Type B pancreatic cell (in vitro differentiated cells): ENCODE measurements around the gene PGBD2. TPM values are rescaled to one million over a fixed set of nuclear protein-coding genes. Genes with fewer than 3 reads are reported as not detected.
"Not testable (repeated sequence)": the region's sequence is repeated elsewhere in the genome, so short reads cannot be mapped to it uniquely, and the experiment has no call there.

Experiments used
- DNase-seq: peaks from one replicate; pipeline ENCODE4 v3.0.0; 2021; ENCODE audit warnings: mixed read lengths; ENCODE audit not compliant: unreplicated experiment; ENCODE audit errors: extremely low spot score
- H3K27ac Mint-ChIP-seq: 2 replicates; pipeline ENCODE4 v1.8.0; 2021; ENCODE audit warnings: mild to moderate bottlenecking, mixed read lengths
- H3K27me3 Mint-ChIP-seq: 2 replicates; pipeline ENCODE4 v1.8.0; 2021; ENCODE audit warnings: mixed read lengths
- H3K36me3 Mint-ChIP-seq: 2 replicates; pipeline ENCODE4 v1.8.0; 2021; ENCODE audit warnings: mixed read lengths
- H3K4me1 Mint-ChIP-seq: one replicate; pipeline ENCODE4 v1.8.0; 2021; ENCODE audit warnings: mixed read lengths; ENCODE audit not compliant: unreplicated experiment
- H3K4me3 Mint-ChIP-seq: 2 replicates; pipeline ENCODE4 v1.8.0; 2021; ENCODE audit warnings: mild to moderate bottlenecking, mixed read lengths
- H3K9me3 Mint-ChIP-seq: 2 replicates; pipeline ENCODE4 v1.8.0; 2021; ENCODE audit warnings: mixed read lengths
- total RNA-seq: library from RNA; stranded (reverse); gene quantifications from 2 replicates; pipeline ENCODE4 v1.2.1, GENCODE V29; 2021; ENCODE audit warnings: low replicate concordance
- TF ChIP-seq, protein P1 (sequence below): fragments of 200-600 bp; sonication (generic); conservative IDR thresholded peaks from 2 replicates; pipeline ENCODE4 v1.5.0; 2021; ENCODE audit warnings: antibody characterized with exemption, mild to moderate bottlenecking

The PGBD2 gene
- total RNA-seq, 1 donor from 2014 or later: 14.8 TPM

DNA sequence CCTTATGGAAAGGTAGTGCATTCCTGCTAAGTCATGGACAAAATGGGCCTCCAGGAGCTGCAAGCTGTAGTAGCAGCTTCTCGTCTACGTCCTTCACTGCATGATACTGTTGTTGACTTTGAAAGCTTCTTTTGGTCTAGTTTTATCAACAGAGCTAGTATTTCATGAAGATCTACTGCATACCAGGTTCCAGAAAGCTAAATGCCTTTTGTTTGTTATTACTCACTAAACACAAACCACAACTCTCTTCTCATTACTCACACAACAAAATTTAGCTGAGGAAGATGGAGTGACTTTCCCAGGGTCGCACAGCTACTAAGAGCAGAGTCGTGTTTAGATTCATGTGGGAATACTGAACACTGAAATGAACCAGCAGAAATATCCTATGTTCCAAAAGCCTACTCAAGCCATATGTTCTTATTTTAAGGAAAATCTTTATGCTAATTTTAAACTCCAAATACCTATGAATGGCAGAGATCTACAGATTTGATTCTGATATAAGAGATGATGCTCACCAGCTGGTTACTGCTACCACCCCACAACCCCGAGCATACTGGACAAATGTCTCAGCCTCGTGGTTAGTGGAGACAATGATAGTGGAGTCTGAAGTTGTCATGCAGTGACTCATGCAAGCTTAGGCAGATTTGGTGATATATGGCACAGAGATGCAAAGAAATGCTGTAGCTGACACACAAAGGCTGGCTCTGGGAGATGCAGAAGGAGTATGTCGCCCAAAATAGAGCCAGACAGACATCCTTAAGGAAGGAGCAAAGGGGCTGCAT lies 20.6 kb downstream of the PGBD2 start:
- H3K27ac Mint-ChIP-seq: no peak overlapping the region
- peaks cover 10% of the 10 kb centered on the region for H3K36me3 Mint-ChIP-seq
- H3K4me3 Mint-ChIP-seq: no peak overlapping the region
- TF ChIP-seq, protein P1, sequence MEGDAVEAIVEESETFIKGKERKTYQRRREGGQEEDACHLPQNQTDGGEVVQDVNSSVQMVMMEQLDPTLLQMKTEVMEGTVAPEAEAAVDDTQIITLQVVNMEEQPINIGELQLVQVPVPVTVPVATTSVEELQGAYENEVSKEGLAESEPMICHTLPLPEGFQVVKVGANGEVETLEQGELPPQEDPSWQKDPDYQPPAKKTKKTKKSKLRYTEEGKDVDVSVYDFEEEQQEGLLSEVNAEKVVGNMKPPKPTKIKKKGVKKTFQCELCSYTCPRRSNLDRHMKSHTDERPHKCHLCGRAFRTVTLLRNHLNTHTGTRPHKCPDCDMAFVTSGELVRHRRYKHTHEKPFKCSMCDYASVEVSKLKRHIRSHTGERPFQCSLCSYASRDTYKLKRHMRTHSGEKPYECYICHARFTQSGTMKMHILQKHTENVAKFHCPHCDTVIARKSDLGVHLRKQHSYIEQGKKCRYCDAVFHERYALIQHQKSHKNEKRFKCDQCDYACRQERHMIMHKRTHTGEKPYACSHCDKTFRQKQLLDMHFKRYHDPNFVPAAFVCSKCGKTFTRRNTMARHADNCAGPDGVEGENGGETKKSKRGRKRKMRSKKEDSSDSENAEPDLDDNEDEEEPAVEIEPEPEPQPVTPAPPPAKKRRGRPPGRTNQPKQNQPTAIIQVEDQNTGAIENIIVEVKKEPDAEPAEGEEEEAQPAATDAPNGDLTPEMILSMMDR: no peak
- no peaks in the 10 kb centered on the region for H3K9me3 Mint-ChIP-seq
- H3K4me1 Mint-ChIP-seq: peaks cover 6% of the 10 kb centered on the region
- no peak for DNase-seq
- no peaks in the 10 kb centered on the region for H3K27me3 Mint-ChIP-seq

DNA sequence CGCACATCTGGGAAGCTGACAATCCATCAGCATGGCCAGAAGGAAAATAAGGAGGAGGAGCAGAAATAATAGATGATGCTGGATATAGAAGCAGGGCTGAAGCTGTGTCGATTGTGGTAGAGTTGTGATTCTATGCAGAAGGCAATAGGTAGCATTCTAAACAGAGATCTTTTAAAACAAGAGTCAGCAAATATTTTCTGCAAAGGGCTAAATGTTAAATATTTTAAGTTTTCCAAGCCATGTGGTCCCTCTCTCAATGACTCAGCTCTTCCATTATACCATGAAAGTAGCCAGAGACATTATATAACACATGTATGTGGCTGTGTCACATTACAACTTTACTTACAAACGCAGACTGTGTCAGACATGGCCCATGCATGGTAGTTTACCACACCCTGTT lies 21.2 kb downstream of the PGBD2 start:
- not testable (repeated sequence) for H3K4me1 Mint-ChIP-seq, H3K27me3 Mint-ChIP-seq, DNase-seq, H3K27ac Mint-ChIP-seq, H3K36me3 Mint-ChIP-seq, H3K9me3 Mint-ChIP-seq, H3K4me3 Mint-ChIP-seq

DNA sequence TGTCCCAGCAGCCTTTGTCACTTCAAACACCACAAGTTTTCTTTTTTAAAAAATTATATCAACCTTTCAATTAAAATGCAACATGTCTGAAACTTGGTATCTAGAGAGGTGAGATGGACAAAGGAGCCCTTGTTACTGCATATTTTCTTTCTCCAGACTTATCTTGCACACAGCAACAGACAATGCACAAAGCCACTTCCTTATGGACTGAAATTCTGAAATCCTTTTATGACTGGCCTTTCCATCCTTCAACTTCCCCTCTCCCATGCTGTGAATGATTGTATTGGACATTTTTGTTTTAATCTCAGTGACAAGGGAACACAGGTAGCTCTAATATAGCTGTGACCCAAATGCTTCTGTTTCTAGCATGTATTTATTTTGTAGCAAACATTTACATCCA lies 22.1 kb downstream of the PGBD2 start:
- not testable (repeated sequence) for DNase-seq, H3K27ac Mint-ChIP-seq, H3K9me3 Mint-ChIP-seq, H3K4me3 Mint-ChIP-seq, H3K27me3 Mint-ChIP-seq, H3K4me1 Mint-ChIP-seq, H3K36me3 Mint-ChIP-seq

DNA sequence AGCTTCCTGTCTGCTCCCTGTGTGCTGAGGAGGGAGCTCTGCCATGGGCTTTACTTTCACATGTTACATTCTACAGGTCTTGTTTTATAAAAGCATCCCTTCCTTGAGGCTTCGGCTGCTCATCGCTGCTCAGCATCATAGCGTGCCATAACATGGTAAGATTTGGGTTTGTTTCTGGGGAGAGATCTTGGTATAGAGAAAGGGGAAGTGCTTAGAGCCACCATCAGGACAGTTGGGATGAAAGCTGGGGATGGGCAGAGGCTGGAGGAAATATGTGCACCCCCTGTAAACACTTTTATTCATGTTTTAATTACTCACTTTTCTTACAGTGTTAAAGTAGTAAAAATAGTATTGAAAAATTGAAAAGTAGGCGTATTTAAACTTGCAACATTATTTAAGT lies 24.0 kb downstream of the PGBD2 start:
- H3K27me3 Mint-ChIP-seq, DNase-seq, H3K9me3 Mint-ChIP-seq, H3K4me1 Mint-ChIP-seq, H3K36me3 Mint-ChIP-seq, H3K27ac Mint-ChIP-seq, H3K4me3 Mint-ChIP-seq: not testable (repeated sequence)

DNA sequence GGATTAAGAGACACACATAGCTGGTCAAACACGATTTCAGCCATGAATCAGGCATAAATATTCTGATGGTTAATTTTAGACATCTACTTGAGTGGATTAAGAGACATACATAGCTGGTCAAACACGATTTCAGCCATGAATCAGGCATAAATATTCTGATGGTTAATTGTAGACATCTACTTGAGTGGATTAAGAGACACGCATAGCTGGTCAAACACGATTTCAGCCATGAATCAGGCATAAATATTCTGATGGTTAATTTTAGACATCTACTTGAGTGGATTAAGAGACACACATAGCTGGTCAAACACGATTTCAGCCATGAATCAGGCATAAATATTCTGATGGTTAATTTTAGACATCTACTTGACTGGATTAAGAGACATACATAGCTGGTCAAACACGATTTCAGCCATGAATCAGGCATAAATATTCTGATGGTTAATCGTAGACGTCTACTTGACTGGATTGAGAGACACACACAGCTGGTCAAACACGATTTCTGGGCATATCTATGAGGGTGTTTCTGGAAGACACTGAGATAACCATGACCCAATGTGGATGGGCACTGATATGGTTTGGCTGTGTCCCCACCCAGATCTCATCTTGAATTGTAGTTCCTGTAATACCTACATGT lies 32.3 kb downstream of the PGBD2 start:
- H3K36me3 Mint-ChIP-seq, H3K9me3 Mint-ChIP-seq, H3K4me3 Mint-ChIP-seq, H3K27me3 Mint-ChIP-seq, H3K4me1 Mint-ChIP-seq, H3K27ac Mint-ChIP-seq, DNase-seq: not testable (repeated sequence)

DNA sequence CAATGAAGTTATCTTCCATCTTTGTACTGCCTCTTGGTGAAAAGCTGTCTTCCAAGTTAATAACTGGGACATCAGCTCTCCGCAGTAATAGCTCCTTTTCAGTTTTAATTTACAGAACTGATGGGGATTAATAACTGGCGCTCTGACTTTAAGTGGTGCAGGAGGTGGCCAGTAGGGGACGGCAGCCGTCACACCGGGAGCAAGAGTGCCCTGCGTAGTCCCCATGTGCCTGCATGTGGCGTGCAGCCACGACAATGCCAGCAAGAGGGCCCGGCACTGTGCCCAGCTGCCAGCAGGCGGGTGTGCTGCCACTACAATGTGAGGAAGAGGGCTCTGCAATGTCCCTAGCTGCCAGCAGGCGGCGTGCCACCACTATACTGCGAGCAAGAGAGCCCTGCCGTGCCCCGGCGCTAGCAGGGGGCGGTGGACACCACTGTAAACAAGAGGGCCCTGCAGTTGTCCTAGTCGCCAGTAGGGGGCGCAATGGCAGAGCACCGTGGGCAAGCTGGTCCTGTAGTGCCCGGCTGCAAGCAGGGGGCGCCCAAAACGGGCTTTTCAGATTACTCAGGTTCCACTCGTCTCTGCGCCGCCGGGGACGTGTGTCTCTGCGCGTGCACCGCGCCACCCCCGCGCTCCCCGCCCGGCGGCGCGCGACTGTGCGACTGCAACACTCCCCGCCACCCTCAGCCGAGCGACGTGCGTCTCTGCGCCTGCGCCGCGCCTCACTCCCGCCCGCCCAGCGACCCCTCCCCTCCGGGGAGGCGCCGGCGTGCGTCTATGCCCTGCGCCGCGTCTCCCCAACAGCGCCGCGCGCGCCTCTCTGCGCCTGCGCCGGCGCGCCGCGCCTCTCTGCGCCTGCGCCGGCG lies 38.3 kb downstream of the PGBD2 start:
- H3K36me3 Mint-ChIP-seq, H3K4me1 Mint-ChIP-seq, H3K27me3 Mint-ChIP-seq, DNase-seq, H3K27ac Mint-ChIP-seq, H3K4me3 Mint-ChIP-seq, H3K9me3 Mint-ChIP-seq: not testable (repeated sequence)

DNA sequence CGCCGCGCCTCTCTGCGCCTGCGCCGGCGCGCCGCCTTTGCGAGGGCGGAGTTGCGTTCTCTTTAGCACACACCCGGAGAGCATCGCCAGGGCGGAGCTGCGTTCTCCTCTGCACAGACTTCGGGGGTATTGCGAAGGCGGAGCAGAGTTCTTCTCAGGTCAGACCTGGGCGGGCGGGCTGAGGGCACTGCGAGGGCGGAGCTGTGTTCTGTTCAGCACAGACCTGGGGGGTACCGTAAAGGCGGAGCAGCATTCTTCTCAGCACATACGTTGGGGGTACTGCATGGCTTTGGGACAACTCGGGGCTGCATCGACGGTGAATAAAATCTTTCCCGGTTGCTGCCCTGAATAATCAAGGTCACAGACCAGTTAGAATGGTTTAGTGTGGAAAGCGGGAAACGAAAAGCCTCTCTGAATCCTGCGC lies 39.0 kb downstream of the PGBD2 start:
- not testable (repeated sequence) for DNase-seq, H3K4me1 Mint-ChIP-seq, H3K36me3 Mint-ChIP-seq, H3K4me3 Mint-ChIP-seq, H3K9me3 Mint-ChIP-seq, H3K27me3 Mint-ChIP-seq, H3K27ac Mint-ChIP-seq

DNA sequence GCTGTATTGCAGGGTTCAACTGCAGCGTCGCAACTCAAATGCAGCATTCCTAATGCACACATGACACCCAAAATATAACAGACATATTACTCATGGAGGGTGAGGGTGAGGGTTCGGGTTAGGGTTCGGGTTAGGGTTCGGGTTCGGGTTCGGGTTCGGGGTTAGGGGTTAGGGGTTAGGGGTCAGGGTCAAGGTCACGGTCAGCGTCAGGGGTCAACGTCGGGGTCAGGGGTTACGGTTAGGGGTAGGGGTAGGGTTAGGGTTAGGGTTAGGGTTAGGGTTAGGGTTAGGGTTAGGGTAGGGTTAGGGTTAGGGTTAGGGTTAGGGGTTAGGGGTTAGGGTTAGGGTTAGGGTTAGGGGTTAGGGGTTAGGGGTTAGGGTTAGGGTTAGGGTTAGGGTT lies 39.4 kb downstream of the PGBD2 start:
- not testable (repeated sequence) for H3K4me1 Mint-ChIP-seq, H3K27me3 Mint-ChIP-seq, H3K9me3 Mint-ChIP-seq, H3K4me3 Mint-ChIP-seq, DNase-seq, H3K36me3 Mint-ChIP-seq, H3K27ac Mint-ChIP-seq

DNA sequence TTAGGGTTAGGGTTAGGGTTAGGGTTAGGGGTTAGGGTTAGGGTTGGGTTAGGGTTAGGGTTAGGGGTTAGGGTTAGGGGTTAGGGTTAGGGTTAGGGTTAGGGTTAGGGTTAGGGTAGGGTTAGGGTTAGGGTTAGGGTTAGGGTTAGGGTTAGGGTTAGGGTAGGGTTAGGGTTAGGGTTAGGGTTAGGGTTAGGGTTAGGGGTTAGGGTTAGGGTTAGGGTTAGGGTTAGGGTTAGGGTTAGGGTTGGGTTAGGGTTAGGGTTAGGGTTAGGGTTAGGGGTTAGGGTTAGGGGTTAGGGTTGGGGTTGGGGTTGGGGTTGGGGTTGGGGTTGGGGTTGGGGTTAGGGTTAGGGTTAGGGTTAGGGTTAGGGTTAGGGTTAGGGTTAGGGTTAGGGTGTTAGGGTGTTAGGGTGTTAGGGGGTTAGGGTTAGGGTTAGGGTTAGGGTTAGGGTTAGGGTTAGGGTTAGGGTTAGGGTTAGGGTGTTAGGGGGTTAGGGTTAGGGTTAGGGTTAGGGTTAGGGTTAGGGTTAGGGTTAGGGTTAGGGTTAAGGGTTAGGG lies 39.9 kb downstream of the PGBD2 start:
- H3K27me3 Mint-ChIP-seq, H3K4me1 Mint-ChIP-seq, H3K36me3 Mint-ChIP-seq, DNase-seq, H3K27ac Mint-ChIP-seq, H3K9me3 Mint-ChIP-seq, H3K4me3 Mint-ChIP-seq: not testable (repeated sequence)

Other genes starting within 250 kb of the PGBD2 start
- gene OR14I1, start 203.5 kb upstream of the PGBD2 start, total RNA-seq: not detected in 2 replicates
- not detected in 2 replicates for gene LYPD8, start 150.5 kb upstream of the PGBD2 start, total RNA-seq
- gene SH3BP5L, start 80.3 kb upstream of the PGBD2 start, total RNA-seq: 33.4 and 33.7 TPM in 2 replicates
- 33.0 and 35.0 TPM in 2 replicates for gene ZNF672, start 68.0 kb upstream of the PGBD2 start, total RNA-seq
- gene ZNF692, start 47.1 kb upstream of the PGBD2 start, total RNA-seq: 55.0 and 73.0 TPM in 2 replicates